GM19452 (cell line): ENCODE results near the gene PID1.

Experiments used
- ATAC-seq: cut with Tn5 transposase; IDR thresholded peaks from one replicate; pipeline ENCODE4 v1.9.1; 2021; ENCODE audit not compliant: unreplicated experiment

PID1 gene

DNA sequence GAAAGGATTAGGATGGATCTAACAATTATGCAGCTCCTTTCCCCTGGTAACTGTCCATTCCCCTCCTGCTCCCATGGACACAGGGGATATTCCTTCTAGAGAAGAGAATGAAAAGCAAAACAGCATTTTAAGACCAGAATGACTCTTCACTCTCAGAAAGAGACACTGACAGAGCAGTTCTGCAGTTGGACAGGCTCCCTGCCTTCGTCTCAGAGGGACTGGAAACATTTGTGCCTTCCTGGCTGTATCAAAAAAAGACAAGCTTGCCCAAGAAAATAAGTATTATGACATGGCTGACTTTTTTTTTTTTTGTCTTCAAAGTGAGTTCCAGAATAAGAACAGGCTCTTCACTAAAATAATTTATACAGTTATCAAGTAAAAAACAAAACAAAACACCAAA lies 9.5 kb downstream of the PID1 start:
- no peak for ATAC-seq

DNA sequence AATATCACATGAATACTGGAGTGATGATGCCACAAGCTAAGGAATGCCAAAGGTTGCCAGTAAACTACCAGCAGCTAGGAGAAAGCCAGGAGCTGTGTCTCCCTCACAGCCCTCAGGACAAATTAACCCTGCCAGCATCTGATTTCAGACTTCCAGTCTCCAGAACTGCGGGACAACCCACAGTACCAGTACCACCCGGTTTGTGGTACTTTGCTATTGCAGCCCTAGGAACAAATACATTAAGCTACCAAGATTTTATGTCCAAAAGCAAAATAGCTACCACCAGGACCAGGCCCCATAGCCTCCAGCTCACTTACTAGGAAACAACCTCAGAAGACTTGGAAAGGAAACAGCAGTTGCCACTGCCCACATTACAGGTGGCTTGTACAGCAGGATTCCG lies 10.0 kb downstream of the PID1 start:
- no peak for ATAC-seq

DNA sequence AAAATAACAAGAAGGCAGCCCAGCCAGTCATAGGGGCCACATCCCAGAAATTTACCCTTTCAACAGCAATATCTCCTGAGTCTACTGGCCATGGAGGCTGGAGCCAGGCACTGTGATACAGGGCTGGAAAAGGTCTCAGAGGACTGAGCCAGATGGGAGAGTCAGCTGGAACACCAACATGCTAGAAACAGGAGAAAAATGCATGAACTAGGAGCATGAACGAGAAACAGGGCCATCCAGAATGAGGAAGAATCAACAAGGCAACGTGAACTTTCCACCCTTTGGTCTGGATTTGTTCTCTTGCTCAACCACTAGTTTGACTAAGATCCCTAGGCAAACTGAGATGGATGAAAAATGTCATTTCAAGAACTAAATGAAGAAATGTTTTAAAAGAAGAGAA lies 13.1 kb downstream of the PID1 start:
- ATAC-seq = no peak

DNA sequence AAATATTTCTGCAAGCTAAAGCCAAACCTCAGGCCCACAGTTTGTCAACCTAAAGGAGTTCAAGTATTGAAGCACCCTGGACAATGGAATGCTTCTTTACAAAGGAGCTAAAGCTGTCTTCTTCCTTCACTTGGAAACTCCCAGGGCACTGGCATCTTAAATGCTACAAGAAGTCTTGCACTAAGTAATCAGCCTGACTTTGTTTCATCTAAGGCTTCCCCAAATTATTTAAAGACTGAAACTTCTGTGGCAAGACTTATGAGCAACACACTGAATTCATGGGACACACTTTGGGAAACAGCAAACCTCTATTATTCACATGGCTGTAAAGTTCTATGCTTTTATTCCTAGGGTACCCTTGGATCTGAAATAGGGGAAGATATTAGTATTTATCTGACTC lies 14.7 kb downstream of the PID1 start:
- ATAC-seq = no peak

DNA sequence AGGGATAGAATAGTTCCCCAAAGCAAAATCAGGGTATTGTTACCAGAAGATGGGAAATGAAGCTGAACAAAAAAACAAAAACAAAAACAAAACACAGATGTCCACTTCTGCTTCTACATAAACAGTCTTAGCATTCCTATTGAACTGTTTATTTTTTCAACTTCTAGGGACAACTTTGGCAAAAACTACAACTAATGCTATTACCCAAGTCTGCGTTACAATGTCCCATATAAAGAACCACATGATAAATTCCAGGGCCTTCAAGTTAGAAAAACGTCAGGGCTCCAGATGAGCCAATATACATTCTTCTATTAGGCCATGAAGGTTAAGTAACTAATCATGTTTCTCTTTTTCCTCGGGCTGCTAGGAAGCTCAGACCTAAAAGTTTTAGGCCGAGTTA lies 16.9 kb downstream of the PID1 start:
- ATAC-seq = no peak

DNA sequence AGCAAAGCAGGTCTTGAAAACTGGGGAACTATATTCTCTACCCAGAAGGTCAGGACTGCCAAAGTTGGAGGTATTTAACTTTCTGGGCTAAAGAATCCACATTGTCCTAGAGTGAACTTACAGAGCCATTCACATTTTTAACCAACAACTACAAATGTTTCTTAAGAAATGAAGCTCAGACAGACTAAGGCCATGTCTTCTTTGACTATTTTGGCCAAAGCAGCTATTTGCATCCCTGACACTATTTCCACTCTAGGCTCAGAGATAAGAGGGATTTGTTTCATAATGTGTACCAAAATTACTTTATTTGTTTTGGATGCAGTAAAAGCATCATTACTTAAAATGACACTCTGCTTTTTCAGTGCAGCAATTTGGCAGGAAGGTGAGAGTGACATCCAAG lies 18.1 kb downstream of the PID1 start:
- no peak for ATAC-seq

DNA sequence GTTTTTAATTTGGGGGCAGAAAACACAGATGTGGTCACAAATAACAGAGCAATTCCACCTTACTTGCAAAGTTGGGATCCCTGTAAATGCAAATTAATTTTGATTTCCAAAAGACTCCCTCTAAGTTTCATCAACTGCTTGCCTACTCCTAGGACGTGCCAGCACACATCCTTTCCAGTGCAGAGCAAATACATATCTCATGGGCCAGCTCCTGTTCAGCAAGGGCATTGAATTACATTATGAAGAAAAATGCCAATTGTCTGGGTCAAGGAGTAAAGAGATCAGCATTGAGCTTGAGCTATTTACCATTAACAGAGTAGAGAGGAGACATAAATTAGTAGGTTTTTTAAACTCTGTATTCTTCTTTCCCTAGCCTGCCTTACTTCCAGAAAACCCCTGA lies 18.8 kb downstream of the PID1 start:
- no peak for ATAC-seq

DNA sequence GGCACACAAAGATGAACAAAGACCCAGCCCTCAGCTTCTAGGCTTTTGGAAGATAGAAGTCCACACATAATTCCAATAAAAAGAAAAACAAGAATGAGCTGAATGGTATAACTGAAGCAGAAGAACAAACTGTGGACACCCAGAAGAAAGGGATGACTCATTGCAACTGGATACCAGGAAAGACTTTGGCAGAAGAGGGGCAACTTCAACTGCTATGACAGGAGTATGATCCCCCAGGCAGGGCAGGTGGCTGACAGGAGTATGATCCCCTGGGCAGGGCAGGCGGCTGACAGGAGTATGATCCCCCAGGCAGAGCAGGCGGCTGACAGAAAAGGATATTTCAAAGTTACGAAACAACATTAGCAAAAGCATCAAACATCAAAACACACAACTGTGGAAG lies 21.6 kb downstream of the PID1 start:
- no peak for ATAC-seq

DNA sequence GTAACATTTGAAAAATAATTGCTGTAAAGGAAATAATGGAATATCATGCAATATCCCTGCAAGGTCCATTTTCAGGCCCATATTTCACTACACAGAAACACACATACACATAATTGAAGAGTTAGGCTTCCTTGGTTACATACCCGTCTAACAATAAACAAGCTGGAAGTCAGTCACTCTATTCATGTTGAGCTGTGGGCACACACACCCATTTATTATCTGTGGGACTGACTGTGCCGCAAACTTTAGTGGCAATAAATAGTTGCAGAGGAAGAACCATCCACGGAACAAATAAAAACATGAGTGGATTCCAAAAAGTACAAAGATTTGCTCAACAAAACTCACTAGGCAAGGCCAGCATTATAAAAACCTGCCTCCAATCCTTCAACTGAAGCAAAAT lies 24.8 kb downstream of the PID1 start:
- ATAC-seq = no peak

DNA sequence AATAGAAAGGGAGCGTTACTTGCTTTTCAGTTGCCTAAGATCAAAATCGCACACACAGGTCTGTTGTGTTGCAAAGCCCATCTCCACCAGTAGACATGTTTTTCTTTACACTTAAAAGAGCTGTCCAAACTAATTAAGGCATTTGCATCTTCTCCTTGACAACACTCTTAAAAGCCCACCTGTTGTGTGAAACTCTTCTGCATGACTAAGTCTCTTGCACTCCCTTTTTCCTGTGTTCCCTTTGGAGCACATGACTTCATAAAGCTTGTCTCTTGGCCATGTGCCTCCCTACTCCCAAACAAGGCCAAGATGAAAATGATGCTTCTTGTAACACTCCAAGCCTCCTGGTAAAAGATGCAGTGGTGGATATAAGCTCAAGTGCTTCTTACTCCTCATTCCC lies 26.1 kb downstream of the PID1 start:
- no peak for ATAC-seq

DNA sequence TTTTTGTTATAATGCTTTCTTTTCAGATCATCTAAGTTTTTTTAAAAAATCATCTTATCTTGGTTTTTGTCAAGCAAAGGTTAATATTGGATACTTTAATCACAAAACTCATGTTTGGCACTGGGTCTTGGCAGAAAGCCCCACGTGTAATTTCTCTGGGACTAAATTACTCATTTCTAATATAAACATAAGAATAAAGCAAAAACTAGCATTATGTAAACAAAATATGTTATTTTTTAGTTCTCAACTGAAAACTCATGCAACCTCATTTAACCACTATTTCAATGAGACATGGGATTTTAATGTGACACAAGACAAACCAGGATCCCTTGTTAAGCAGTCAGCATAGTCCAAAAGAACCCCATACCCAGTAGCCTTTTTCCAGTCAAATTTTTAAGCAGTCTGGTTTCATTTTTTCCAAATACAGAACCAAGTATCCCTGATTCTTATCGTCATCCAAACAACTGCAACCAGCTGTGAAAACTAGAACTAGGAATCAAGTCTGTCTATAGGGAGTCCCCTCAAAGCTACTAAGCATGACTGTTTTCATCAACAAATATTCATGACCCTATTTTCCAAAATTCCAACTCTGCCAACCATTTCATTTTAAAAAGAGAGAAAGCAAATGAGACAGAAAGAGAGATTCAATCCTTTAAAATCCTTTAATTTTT lies 27.1 kb downstream of the PID1 start:
- no peak for ATAC-seq

DNA sequence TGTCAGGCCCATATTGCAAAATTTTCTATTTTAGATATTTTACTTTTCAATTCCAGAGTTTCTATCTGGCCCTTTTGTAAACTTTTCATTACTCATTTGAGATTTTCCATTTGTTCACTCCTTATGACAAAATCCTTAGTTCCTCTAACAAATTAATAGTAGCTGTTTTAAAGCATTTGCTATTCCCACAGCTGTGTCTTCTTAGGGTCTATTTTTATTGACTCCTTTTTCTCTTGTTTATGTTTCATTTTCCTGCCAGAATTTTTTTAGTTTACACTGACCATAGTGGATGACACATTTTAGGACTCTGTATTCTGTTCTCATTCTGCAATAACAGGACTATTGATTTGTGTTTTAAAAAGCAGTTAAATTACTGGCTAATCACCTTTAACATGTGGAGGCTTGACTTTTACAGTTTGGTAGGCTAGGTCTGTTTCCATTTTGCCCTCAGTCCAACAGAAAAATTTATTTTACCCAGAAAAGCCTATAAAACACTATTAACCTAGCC lies 30.0 kb downstream of the PID1 start:
- no peak for ATAC-seq

DNA sequence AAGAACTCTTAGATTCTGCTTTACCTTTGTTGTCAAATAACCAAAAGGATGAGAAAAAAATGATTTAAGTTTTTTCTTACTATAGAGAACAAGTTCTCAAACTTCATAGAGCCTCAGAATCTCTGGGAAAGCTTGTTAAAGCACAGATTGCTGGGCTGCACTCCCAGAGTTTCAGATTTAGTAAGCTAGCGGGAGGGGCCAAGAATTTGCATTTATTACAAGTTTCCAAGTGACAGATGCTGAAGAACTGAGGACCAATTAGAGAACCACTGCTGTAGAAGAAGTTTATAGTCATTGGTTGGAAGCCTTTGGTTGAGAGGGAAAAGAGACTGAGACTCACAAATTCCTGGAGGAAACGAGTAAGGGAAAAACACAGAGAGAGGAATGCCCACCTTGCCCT lies 32.1 kb downstream of the PID1 start:
- ATAC-seq = no peak

DNA sequence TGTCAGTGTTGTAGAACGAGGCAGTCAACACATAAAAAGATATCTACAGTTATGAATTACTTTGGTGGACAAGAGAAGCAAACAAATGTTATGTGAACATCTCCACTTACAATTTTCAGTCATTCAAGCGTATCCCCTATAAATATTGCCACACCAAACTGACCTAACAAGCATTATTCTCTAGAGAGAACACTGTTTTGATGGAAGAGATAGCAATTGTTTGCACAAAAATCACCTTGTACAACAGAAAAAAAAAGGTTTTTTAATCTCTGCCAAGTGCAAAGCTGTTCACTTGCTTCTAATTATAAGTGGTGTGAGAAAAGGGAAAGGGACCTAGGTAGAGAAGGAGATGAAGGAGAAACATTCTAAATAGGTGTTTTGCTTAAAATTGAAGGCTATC lies 33.8 kb downstream of the PID1 start:
- no peak for ATAC-seq

DNA sequence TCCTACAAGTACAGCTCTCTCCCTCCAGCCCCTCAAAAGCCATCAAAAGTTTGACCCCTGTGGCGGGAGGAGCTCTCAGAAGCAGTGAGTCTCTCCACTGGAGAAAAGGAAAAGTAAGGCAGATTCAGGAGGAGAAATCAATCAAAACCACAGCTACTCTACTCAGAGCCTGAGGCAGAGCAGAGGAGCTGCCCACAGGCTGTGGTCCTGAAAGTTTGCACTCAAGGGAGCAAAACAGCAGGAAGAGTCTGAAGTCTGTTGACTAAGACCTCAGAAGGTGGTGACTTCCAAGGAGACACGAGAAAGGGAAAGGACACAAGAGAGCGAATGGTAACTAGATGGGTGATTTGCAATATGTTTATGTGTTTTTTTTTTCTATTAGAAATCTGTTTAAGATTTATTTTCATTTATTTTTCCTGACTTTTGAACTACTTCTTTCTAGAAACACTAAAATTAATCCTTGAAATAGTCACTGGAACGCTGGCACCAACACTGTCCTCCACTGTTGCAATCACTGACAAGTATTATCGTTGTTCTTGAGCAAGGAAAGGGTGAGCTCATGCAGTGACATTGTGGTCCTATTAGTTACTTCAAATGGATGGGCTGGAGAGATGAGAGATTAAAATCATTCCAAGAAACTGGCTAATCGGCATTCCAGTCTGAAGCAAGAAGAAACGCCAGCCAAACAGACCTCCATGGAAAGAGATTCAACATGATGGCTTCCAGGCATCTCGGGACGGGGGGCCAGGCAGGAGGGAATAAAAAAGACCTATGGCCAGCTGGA lies 35.8 kb downstream of the PID1 start:
- ATAC-seq = no peak

DNA sequence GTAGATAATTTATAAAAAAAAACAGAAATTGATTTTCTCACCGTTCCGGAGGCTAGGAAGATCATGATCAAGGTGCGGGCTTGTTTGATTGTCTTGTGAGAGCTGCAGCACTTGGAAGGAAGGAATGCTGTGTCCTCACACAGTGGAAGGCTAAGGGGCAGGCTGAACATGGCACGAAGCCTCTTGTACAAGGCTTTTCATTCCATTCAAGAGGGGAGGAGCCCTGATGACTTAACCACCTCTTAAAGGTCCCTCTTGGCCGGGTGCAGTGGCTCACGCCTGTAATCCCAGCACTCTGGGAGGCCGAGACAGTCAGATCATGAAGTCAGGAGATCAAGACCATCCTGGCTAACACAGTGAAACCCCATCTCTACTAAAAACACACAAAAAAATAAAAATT lies 39.2 kb downstream of the PID1 start:
- ATAC-seq = no peak

DNA sequence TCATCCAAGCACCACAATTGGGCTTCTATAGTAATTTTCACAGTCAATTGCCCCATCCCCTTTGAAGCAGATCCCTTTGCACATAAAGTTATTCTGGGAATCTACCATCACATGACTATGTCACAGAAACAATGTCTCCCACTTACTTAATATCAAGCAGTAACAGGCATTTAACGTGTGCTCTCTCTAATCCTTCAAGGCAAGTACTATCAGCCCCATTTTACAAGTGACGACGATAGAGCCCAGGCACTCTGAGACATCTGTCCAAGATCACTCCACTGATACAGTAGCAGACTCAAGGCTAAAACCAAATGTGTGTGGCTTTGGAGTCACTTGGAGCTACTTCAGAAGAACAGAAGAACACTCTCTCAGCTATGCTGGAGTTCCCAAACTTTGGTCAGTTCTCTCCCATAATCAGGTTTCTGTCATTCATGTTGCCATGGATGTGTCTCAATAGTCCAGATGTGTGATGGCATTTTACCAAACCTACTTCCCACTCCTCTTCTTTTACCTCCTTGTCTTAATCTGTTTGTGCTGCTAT lies 39.7 kb downstream of the PID1 start:
- no peak for ATAC-seq

DNA sequence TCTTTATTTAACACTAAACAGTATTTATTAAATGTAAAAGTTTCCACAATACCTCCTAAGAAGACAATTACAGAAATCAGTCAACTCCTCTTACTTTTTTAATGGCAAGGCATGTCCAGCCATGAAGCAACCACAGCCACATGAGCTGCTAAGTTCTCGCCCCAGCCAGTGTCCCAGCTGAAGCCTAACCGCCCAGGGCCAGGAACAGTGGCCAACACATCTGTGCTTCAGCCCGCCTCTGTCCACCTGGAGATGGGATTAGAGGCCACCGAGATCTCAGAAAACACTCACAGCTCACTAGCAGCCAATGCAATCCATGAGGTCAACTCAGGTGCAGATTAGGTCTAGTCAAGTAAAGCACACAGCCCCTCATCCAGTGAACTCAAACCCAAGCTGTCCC lies 40.2 kb downstream of the PID1 start:
- no peak for ATAC-seq

DNA sequence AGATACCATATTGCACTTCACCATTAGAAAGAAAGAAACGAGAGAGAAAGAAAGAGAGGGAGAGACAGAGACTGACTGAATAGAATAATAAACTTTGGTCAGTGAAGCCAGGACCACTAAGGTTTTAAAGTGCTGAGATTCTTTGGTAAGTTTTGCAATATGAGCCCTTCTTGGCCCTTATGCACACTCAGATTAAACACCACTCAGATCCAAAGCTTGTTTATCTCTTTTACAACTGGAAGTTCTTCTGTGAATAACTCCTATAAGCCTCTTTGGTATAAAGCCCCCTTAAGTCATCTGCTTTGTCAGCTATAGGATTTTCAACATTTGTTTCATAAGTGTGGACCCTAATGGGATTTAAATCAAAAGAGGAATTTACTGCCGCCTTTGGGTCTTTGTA lies 40.8 kb downstream of the PID1 start:
- ATAC-seq = no peak

DNA sequence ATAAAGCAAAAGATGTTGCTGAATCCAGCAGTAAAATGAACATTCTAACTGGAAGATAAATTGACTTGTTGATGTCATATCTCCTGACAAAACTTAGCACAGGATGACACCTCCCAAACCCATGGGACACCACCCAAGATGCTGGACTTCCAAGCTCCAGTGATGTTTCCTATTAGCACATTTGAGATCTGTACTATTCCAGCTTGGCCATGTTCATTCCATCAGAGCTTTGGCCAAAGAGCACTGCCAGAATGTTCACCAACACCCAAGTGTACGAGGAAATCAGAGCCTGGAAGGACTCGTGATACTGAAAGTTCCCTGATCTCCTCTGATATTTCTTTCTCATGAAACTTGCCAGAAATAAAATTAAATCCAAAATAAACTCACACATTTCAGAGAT lies 44.7 kb downstream of the PID1 start:
- ATAC-seq = no peak

DNA sequence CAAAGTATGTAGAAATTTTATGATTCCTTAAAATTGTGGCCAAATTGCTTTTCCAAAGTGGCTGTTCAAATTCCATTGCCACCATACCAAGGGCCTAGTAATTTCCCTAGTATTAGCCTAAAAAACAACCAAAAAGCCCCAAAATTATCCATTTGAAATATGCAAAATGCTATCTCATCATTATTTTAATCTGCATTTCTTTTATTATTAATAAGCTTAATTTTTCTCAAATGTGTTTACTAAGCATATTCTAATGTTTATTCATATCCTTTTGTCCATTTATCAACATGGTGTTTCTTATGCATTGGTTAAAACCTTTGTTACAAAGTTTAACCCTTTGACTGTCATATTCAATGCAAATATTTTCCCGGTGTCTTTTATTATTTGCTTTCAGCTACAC lies 48.0 kb downstream of the PID1 start:
- ATAC-seq = no peak

DNA sequence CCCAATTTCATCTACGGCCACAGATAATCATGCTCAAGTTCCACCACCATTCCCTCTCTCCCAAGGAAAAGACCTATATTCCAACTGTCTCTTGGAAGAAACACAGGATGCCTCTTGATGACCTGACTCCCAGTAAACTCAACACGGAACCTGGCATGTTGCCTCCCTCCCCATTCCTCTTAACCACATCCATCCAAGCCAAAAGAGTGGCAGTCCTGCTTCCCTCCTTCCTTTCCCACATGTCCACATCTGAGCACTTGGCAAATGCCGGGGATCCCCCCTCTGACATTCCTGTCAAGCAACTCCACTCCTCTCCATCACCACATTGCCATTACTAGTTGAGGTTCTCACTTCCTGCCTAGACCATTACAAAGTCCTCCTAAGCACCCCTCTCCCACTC lies 49.4 kb downstream of the PID1 start:
- ATAC-seq = no peak
